ENCODE data around the gene KRT6C.
"Not testable (repeated sequence)": the region's sequence is repeated elsewhere in the genome, so short reads cannot be mapped to it uniquely, and the experiment has no call there.

The KRT6C gene

GRCh38 chr12:52473768-52474167, at the start of gene KRT6C:
TSS of gene KRT6C (minus strand) at chr12:52473805. CDS start at chr12:52473737, 68 bp downstream.
- DNase-seq = no peak

- DNase-seq = no peak
Observed at GRCh38 chr12:52522346-52523011, 48.9 kb upstream of the KRT6C start.

- DNase-seq = no peak
Observed at GRCh38 chr12:52521568-52522266, 48.1 kb upstream of the KRT6C start.

GRCh38 chr12:52521175-52521567, 47.6 kb upstream of the KRT6C start:
- DNase-seq = no peak

GRCh38 chr12:52519826-52520662, 46.4 kb upstream of the KRT6C start, which contains the start of gene KRT5:
TSS of gene KRT5 (minus strand) at chr12:52520394. CDS start at chr12:52520296, 98 bp downstream.
- DNase-seq = no peak

- no peak for DNase-seq
Observed at GRCh38 chr12:52519387-52519703, 45.7 kb upstream of the KRT6C start.

- DNase-seq = no peak
Observed at GRCh38 chr12:52518574-52519386, 45.2 kb upstream of the KRT6C start.

GRCh38 chr12:52517888-52518287, 44.3 kb upstream of the KRT6C start:
- no peak for DNase-seq

GRCh38 chr12:52517005-52517835, 43.6 kb upstream of the KRT6C start:
- DNase-seq = no peak

- DNase-seq = no peak
Observed at GRCh38 chr12:52515927-52516831, 42.6 kb upstream of the KRT6C start.

GRCh38 chr12:52515319-52515646, 41.7 kb upstream of the KRT6C start:
- DNase-seq = no peak

GRCh38 chr12:52514471-52515318, 41.1 kb upstream of the KRT6C start:
- DNase-seq = no peak

GRCh38 chr12:52513736-52514135, 40.1 kb upstream of the KRT6C start:
- DNase-seq = no peak

- DNase-seq = no peak
Observed at GRCh38 chr12:52508211-52508610, 34.6 kb upstream of the KRT6C start.

GRCh38 chr12:52506858-52507715, 33.5 kb upstream of the KRT6C start:
- no peak for DNase-seq

GRCh38 chr12:52502877-52503276, 29.3 kb upstream of the KRT6C start:
- DNase-seq = no peak

GRCh38 chr12:52501490-52501889, 27.9 kb upstream of the KRT6C start:
- no peak for DNase-seq

GRCh38 chr12:52500574-52500973, 27.0 kb upstream of the KRT6C start:
- not testable (repeated sequence) for DNase-seq
